IPS-NIHi7 (cell line): Measurements from ENCODE around the gene TRIM15.

Experiments
- DNase-seq: peaks from one replicate; pipeline ENCODE4 v3.0.0; 2012; ENCODE audit warnings: mixed read lengths; ENCODE audit errors: extremely low spot score

TRIM15 gene

GRCh38 chr6:30145818-30146217, 17.5 kb upstream of the TRIM15 start:
- DNase-seq, result no peak

- DNase-seq, result no peak
These were observed 16.2 kb upstream of the TRIM15 start for GRCh38 chr6:30147096-30147495.

- no peak for DNase-seq
These were observed 14.1 kb upstream of the TRIM15 start for GRCh38 chr6:30149234-30149633.

- no peak for DNase-seq
These were observed 13.3 kb upstream of the TRIM15 start for GRCh38 chr6:30149858-30150550.

- DNase-seq, result no peak
These were observed 12.5 kb upstream of the TRIM15 start for GRCh38 chr6:30150671-30151395.

GRCh38 chr6:30151580-30151979, 11.8 kb upstream of the TRIM15 start:
- no peak for DNase-seq

- no peak for DNase-seq
These were observed 11.2 kb upstream of the TRIM15 start for GRCh38 chr6:30152016-30152673.

GRCh38 chr6:30152910-30153610, 10.3 kb upstream of the TRIM15 start:
- DNase-seq, result no peak

GRCh38 chr6:30154061-30154460, 9.3 kb upstream of the TRIM15 start:
- no peak for DNase-seq

- DNase-seq, result no peak
These were observed 8.4 kb upstream of the TRIM15 start for GRCh38 chr6:30154709-30155519.

GRCh38 chr6:30155520-30156261, 7.7 kb upstream of the TRIM15 start:
- no peak for DNase-seq

GRCh38 chr6:30156262-30156599, 7.1 kb upstream of the TRIM15 start:
- DNase-seq, result no peak

- no peak for DNase-seq
These were observed 6.6 kb upstream of the TRIM15 start for GRCh38 chr6:30156774-30157173.

- no peak for DNase-seq
These were observed 5.8 kb upstream of the TRIM15 start for GRCh38 chr6:30157581-30157980.

- no peak for DNase-seq
These were observed 5.3 kb upstream of the TRIM15 start for GRCh38 chr6:30157999-30158398.

GRCh38 chr6:30158475-30159040, 4.8 kb upstream of the TRIM15 start:
- no peak for DNase-seq

GRCh38 chr6:30160008-30160784, 3.1 kb upstream of the TRIM15 start:
- no peak for DNase-seq

- DNase-seq, result no peak
These were observed 2.4 kb upstream of the TRIM15 start, which contains the start of gene TRIM10 for GRCh38 chr6:30160785-30161531. TRIM10 (minus strand) TSS chr6:30161211; CDS start chr6:30160858, 353 bp downstream.
